GM19025 (cell line): Measurements from ENCODE around the gene DPH3.
"Not testable (repeated sequence)": the region's sequence is repeated elsewhere in the genome, so short reads cannot be mapped to it uniquely, and the experiment has no call there.

ENCODE experiments used
- ATAC-seq: cut with Tn5 transposase; IDR thresholded peaks from one replicate; pipeline ENCODE4 v1.9.1; 2021; ENCODE audit warnings: mild to moderate bottlenecking, low read depth, moderate library complexity; ENCODE audit not compliant: unreplicated experiment

Gene DPH3

GRCh38 chr3:16264708-16265454 lies at the start of gene DPH3, which contains the start of gene OXNAD1:
Gene DPH3, minus strand, starts transcription at chr3:16264943. Its CDS starts 67 bp downstream, at chr3:16264876.
Gene OXNAD1, plus strand, starts transcription at chr3:16265212. Its CDS starts 5,741 bp downstream, at chr3:16270953.
- ATAC-seq, result peak; percentile 99

GRCh38 chr3:16313886-16314645 lies 49.3 kb upstream of the DPH3 start:
- no peak for ATAC-seq

- peak; percentile 35 for ATAC-seq
Measured at GRCh38 chr3:16311960-16312451, 47.3 kb upstream of the DPH3 start.

- not testable (repeated sequence) for ATAC-seq
Measured at GRCh38 chr3:16310486-16310885, 45.7 kb upstream of the DPH3 start.

GRCh38 chr3:16309558-16309957 lies 44.8 kb upstream of the DPH3 start:
- peak; percentile 66 for ATAC-seq

GRCh38 chr3:16308727-16309126 lies 44.0 kb upstream of the DPH3 start:
- no peak for ATAC-seq

- ATAC-seq, result no peak
Measured at GRCh38 chr3:16307832-16308531, 43.2 kb upstream of the DPH3 start.

GRCh38 chr3:16305111-16305541 lies 40.4 kb upstream of the DPH3 start:
- ATAC-seq, result no peak

- ATAC-seq, result no peak
Measured at GRCh38 chr3:16304061-16305010, 39.6 kb upstream of the DPH3 start.

GRCh38 chr3:16303037-16303575 lies 38.4 kb upstream of the DPH3 start:
- no peak for ATAC-seq

- ATAC-seq, result no peak
Measured at GRCh38 chr3:16302082-16302631, 37.4 kb upstream of the DPH3 start.

- ATAC-seq, result no peak
Measured at GRCh38 chr3:16301507-16301906, 36.8 kb upstream of the DPH3 start.

- no peak for ATAC-seq
Measured at GRCh38 chr3:16300881-16301359, 36.2 kb upstream of the DPH3 start.

- ATAC-seq, result no peak
Measured at GRCh38 chr3:16300307-16300706, 35.6 kb upstream of the DPH3 start.

- no peak for ATAC-seq
Measured at GRCh38 chr3:16299746-16300145, 35.0 kb upstream of the DPH3 start.

GRCh38 chr3:16298891-16299290 lies 34.1 kb upstream of the DPH3 start:
- ATAC-seq, result no peak

- ATAC-seq, result no peak
Measured at GRCh38 chr3:16297997-16298885, 33.5 kb upstream of the DPH3 start.

- no peak for ATAC-seq
Measured at GRCh38 chr3:16295298-16295890, 30.7 kb upstream of the DPH3 start.
